Neural cell (in vitro differentiated cells): ENCODE measurements around the gene LEP. TPM values are rescaled to one million over a fixed set of nuclear protein-coding genes. Genes with fewer than 3 reads are reported as not detected.

Experiments used
- H2AFZ ChIP-seq: fragments of 200-600, 300-800 bp; sonication (generic), shearing (Covaris generic); 2 replicates; pipeline ENCODE4 v1.6.0; 2014; ENCODE audit warnings: low read depth, mild to moderate bottlenecking, antibody characterized with exemption, low read length, moderate library complexity
- H3F3A ChIP-seq: fragments of 200-600 bp; shearing (Covaris generic); 2 replicates; pipeline ENCODE4 v1.6.1; 2016; ENCODE audit warnings: mild to moderate bottlenecking, moderate library complexity, mixed read lengths, antibody characterized with exemption, low read length; ENCODE audit not compliant: insufficient read depth, poor library complexity, severe bottlenecking
- H3K27ac ChIP-seq: fragments of 200-600, 300-800 bp; sonication (generic), shearing (Covaris generic); 2 replicates; pipeline ENCODE4 v1.5.1; 2014; ENCODE audit warnings: mild to moderate bottlenecking, low read length, moderate library complexity
- H3K27me3 ChIP-seq: fragments of 300-800, 200-600 bp; sonication (generic), shearing (Covaris generic); 2 replicates; pipeline ENCODE4 v1.6.0; 2014; ENCODE audit warnings: mild to moderate bottlenecking, low read depth, low read length, moderate library complexity; ENCODE audit not compliant: insufficient read depth
- H3K36me3 ChIP-seq: fragments of 300-800, 200-600 bp; sonication (generic), shearing (Covaris generic); 2 replicates; pipeline ENCODE4 v1.5.1; 2014; ENCODE audit warnings: mild to moderate bottlenecking, antibody characterized with exemption, low read length, moderate library complexity; ENCODE audit not compliant: insufficient read depth
- H3K4me2 ChIP-seq: fragments of 300-800, 200-600 bp; sonication (generic), shearing (Covaris generic); 2 replicates; pipeline ENCODE4 v1.6.0; 2014; ENCODE audit warnings: mild to moderate bottlenecking, low read length
- H3K4me3 ChIP-seq: fragments of 300-800, 200-600 bp; sonication (generic), shearing (Covaris generic); 2 replicates; pipeline ENCODE4 v1.5.1; 2014; ENCODE audit warnings: mild to moderate bottlenecking, low read length, moderate library complexity
- H3K79me2 ChIP-seq: fragments of 200-600 bp; shearing (Covaris generic); replicated peaks from 2 replicates; pipeline ENCODE4 v1.6.0; 2014; ENCODE audit warnings: mild to moderate bottlenecking, low read length, moderate library complexity; ENCODE audit not compliant: insufficient read depth
- H3K9ac ChIP-seq: fragments of 300-800, 200-600 bp; sonication (generic), shearing (Covaris generic); 2 replicates; pipeline ENCODE4 v1.6.1; 2016; ENCODE audit warnings: mild to moderate bottlenecking, low read length, mixed read lengths
- H3K9me2 ChIP-seq: fragments of 200-600 bp; shearing (Covaris generic); 2 replicates; pipeline ENCODE4 v1.6.1; 2016; ENCODE audit warnings: mild to moderate bottlenecking, low read length, mixed read lengths; ENCODE audit not compliant: insufficient read depth
- H3K9me3 ChIP-seq: fragments of 200-600, 300-800 bp; sonication (generic), shearing (Covaris generic); 2 replicates; pipeline ENCODE4 v1.6.1; 2016; ENCODE audit warnings: mild to moderate bottlenecking, mixed run types, low read length, moderate library complexity, mixed read lengths
- H4K20me1 ChIP-seq: fragments of 200-600 bp; shearing (Covaris generic); 2 replicates; pipeline ENCODE4 v1.6.1; 2016; ENCODE audit warnings: mild to moderate bottlenecking, mixed run types; ENCODE audit not compliant: insufficient read depth
- CTCF ChIP-seq: fragments of 450-650 bp; IDR thresholded peaks from 2 replicates; pipeline ENCODE4 v1.5.1; 2014; ENCODE audit warnings: antibody characterized with exemption, mild to moderate bottlenecking, moderate library complexity; ENCODE audit not compliant: poor library complexity, severe bottlenecking
- EP300 ChIP-seq: fragments of 450-650 bp; conservative IDR thresholded peaks from 2 replicates; pipeline ENCODE4 v1.6.1; 2014; ENCODE audit warnings: antibody characterized with exemption, mild to moderate bottlenecking, moderate library complexity; ENCODE audit not compliant: poor library complexity, severe bottlenecking
- EZH2 ChIP-seq: fragments of 200-600, 300-800 bp; shearing (Covaris generic), sonication (generic); IDR thresholded peaks from 2 replicates; pipeline ENCODE4 v1.6.1; 2014; ENCODE audit warnings: antibody characterized with exemption, low read length, borderline replicate concordance, mild to moderate bottlenecking; ENCODE audit not compliant: insufficient read depth, poor library complexity, severe bottlenecking
- MXI1 ChIP-seq: fragments of 450-650 bp; conservative IDR thresholded peaks from 2 replicates; pipeline ENCODE4 v1.6.1; 2014; ENCODE audit warnings: antibody characterized with exemption, mild to moderate bottlenecking; ENCODE audit not compliant: poor library complexity, severe bottlenecking
- POLR2AphosphoS5 ChIP-seq: IDR thresholded peaks from 2 replicates; pipeline ENCODE4 v1.6.1; 2012
- RAD21 ChIP-seq: fragments of 450-650 bp; conservative IDR thresholded peaks from 2 replicates; pipeline ENCODE4 v1.6.1; 2014; ENCODE audit warnings: antibody characterized with exemption, mild to moderate bottlenecking, moderate library complexity
- REST ChIP-seq: IDR thresholded peaks from 2 replicates; pipeline ENCODE4 v1.6.1; 2012; ENCODE audit warnings: borderline replicate concordance
- SMC3 ChIP-seq: fragments of 450-650 bp; conservative IDR thresholded peaks from 2 replicates; pipeline ENCODE4 v1.6.1; 2014; ENCODE audit warnings: antibody characterized with exemption, mild to moderate bottlenecking, moderate library complexity; ENCODE audit not compliant: poor library complexity
- TAF1 ChIP-seq: IDR thresholded peaks from 2 replicates; pipeline ENCODE4 v1.6.1; 2012; ENCODE audit warnings: low read depth
- polyA plus RNA-seq: library from polyadenylated mRNA; depleted of rRNA; stranded (reverse); fragments of >200 nt; gene quantifications from 2 replicates; pipeline ENCODE4 v1.2.3, GENCODE V29; 2014

Gene LEP
- polyA plus RNA-seq, 1 donor from 2014 or later, result not detected

GRCh38 chr7:128265156-128265905 lies 24.3 kb downstream of the LEP start:
- no peaks in the 10 kb centered on the region for H3K9me3 ChIP-seq
- no peak overlapping the region for H3K4me2 ChIP-seq
- no peaks in the 10 kb centered on the region for H3K9me2 ChIP-seq
- H3K79me2 ChIP-seq, result no peaks in the 10 kb centered on the region
- no peak overlapping the region for H3K4me3 ChIP-seq
- H2AFZ ChIP-seq, result no peak overlapping the region
- no peak overlapping the region for H3K9ac ChIP-seq
- TF ChIP-seq TAF1 (no peak), POLR2AphosphoS5 (no peak), RAD21 (no peak)
- H3K27ac ChIP-seq, result no peak overlapping the region
- H4K20me1 ChIP-seq, result no peaks in the 10 kb centered on the region
- no peaks in the 10 kb centered on the region for H3K27me3 ChIP-seq
- no peaks in the 10 kb centered on the region for H3F3A ChIP-seq
- H3K36me3 ChIP-seq, result no peaks in the 10 kb centered on the region

GRCh38 chr7:128265906-128266300 lies 24.8 kb downstream of the LEP start:
- Histone ChIP-seq H3K4me3 (no peak overlapping the region), H3K4me2 (no peak overlapping the region), H3K9ac (no peak overlapping the region), H3K9me3 (no peaks in the 10 kb centered on the region), H3K79me2 (no peaks in the 10 kb centered on the region), H3K36me3 (no peaks in the 10 kb centered on the region), H2AFZ (no peak overlapping the region), H3K27me3 (no peaks in the 10 kb centered on the region), H3F3A (no peaks in the 10 kb centered on the region), H3K9me2 (no peaks in the 10 kb centered on the region), H4K20me1 (no peaks in the 10 kb centered on the region), H3K27ac (no peak overlapping the region)
- TF ChIP-seq CTCF (no peak), EP300 (no peak)

- H3K9me3 ChIP-seq, result no peaks in the 10 kb centered on the region
- no peak overlapping the region for H3K4me3 ChIP-seq
- H3K79me2 ChIP-seq, result no peaks in the 10 kb centered on the region
- no peaks in the 10 kb centered on the region for H3K36me3 ChIP-seq
- no peak for TF ChIP-seq CTCF
- no peak for TF ChIP-seq POLR2AphosphoS5
- no peak for TF ChIP-seq EP300
- TF ChIP-seq REST, result no peak
- TF ChIP-seq EZH2, result no peak
- no peak for TF ChIP-seq MXI1
- no peak for TF ChIP-seq RAD21
- TF ChIP-seq TAF1, result no peak
- no peak for TF ChIP-seq SMC3
- H3K27me3 ChIP-seq, result no peaks in the 10 kb centered on the region
- H3F3A ChIP-seq, result no peaks in the 10 kb centered on the region
- no peaks in the 10 kb centered on the region for H3K9me2 ChIP-seq
- no peaks in the 10 kb centered on the region for H4K20me1 ChIP-seq
- no peak overlapping the region for H3K9ac ChIP-seq
- H2AFZ ChIP-seq, result no peak overlapping the region
- H3K4me2 ChIP-seq, result no peak overlapping the region
- H3K27ac ChIP-seq, result no peak overlapping the region
These were observed 25.4 kb downstream of the LEP start for GRCh38 chr7:128266529-128266882.
